GM18517 (cell line): ENCODE measurements around the gene TEX28.
"Not testable (repeated sequence)": the region's sequence is repeated elsewhere in the genome, so short reads cannot be mapped to it uniquely, and the experiment has no call there.

Source experiments
- ATAC-seq: cut with Tn5 transposase; IDR thresholded peaks from one replicate; pipeline ENCODE4 v1.9.1; 2021; ENCODE audit warnings: mild to moderate bottlenecking, moderate library complexity; ENCODE audit not compliant: unreplicated experiment

Gene TEX28

GRCh38 chrX:154247377-154248045 lies 47.4 kb downstream of the TEX28 start:
- peak; percentile 52 for ATAC-seq

DNA sequence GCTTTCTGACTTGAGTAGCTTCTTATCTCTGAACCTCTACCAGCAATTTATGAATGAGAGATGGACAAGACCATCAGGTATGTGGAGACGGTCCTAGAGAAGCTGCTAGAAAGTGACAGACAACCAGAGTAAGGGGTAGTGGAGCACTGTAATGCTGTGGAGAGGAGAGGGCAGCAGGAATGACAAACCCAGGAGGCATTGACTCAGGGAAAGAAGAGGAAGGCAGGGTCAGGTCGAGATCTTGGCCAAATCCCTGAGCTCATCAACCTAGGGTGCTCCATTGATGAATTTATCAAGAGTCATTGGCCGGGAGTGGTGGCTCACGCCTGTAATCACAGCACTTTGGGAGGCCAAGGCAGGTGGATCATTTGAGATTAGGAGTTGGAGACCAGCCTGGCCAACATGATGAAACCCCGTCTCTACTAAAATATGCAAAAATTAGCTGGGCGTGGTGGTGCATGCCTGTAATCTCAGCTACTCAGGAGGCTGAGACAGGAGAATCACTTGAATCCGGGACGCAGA lies 54.9 kb downstream of the TEX28 start:
- not testable (repeated sequence) for ATAC-seq

DNA sequence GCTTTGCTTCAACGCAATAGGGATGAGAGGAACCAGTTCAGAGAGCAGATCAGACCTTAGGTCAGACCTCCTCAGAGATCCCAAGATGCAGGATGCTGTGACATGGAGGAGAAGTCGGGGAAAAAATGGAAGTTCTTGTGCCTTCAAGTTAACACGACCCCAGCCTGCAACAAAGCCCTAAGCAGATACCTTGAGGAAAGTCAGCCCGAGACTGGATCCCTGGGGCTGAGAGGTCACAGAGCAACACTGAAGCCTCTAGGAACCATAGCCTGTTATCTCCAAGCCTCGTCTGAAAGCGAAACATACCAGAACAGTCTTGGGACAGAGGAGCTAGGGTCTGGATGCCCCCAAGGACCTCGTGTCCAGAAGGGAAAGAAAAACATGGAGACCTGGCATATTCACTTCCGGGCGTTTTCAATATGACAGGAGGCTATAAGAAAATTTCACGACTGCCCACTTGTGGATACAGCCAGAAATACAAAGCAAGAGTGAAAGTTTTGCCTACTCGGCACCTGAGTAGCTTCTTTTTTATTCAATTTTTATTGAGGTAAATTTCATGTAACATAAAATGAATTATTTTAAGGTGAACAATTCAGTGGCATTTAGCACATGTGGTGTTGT lies 55.9 kb downstream of the TEX28 start:
- not testable (repeated sequence) for ATAC-seq

GRCh38 chrX:154233620-154234019 lies 61.3 kb downstream of the TEX28 start:
- not testable (repeated sequence) for ATAC-seq

DNA sequence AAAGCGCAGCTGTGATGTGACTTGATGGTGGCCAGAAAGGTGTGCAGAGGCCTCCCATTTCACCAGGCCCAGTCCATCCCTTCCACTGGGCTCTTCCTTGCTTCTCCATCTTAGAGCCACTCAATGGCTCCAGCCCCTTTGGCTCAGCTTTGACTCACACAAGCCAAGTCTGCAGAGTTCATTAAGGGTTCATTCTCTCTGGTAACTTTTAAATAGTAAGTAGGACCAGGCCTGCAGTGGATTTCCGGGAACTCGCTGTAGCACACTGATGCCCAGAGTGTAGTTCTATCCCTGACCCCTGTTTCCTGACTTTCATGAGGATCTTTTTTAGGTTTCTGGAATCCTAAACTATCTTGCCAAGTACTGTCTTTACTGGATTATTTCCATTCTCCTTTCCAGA lies 63.5 kb downstream of the TEX28 start:
- not testable (repeated sequence) for ATAC-seq

DNA sequence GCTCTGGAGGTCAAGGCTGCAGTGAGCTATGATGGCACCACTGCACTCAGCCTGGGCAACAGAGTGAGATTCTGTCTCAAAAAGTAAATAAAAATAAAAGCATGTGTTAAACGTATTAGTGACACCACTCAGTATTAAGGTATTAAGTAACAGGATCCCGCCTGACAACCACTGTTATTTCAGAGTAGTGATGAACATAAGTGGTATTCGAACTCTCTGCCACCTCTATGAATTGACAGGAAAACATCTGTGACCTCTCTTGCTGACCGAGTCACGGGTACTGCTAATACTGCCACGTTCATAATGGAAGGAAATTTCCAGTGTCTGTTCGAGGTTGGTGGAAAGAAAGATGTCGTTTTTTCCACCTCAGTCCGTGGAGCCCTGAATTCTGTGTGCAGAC lies 68.2 kb downstream of the TEX28 start:
- ATAC-seq = not testable (repeated sequence)

DNA sequence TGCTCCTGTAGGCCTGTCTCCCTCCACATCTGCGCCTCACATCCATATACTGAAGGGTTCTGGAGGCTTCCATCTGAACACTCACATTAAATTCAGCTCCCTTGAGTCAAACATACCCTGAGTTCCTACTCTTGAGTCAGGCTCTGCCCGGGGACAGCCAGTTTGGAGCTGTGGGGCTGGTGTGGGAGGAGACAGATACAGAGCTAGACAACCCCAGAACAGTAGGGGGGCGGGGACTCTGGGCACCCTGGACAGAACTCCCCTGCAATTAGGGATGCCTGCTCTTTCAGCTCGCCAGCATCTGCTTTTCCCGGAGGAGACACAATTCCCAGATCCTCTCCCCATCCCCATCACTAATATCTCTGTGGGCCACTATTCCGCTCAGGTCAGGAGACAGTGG lies 69.6 kb downstream of the TEX28 start:
- not testable (repeated sequence) for ATAC-seq
